GM23338 (cell line): Measurements from ENCODE around the gene EFCAB6. TPM values are rescaled to one million over a fixed set of nuclear protein-coding genes. Genes with fewer than 3 reads are reported as not detected.

Experiments
- ATAC-seq: fragments of 200-7000 bp; cut with Tn5 transposase; 3 replicates; pipeline ENCODE4 v1.9.1; 2020
- DNase-seq: peaks from one replicate; pipeline ENCODE4 v3.0.0-alpha.2; 2015; ENCODE audit warnings: low spot score
- H2AFZ ChIP-seq: fragments of 200-600 bp; sonication (generic); 2 replicates; pipeline ENCODE4 v1.8.0; 2016; ENCODE audit warnings: antibody characterized with exemption, mild to moderate bottlenecking, moderate library complexity
- H3F3A ChIP-seq: fragments of 200-600 bp; sonication (generic); replicated peaks from 2 replicates; pipeline ENCODE4 v1.8.0; 2017; ENCODE audit warnings: antibody characterized with exemption, mixed run types, low read depth
- H3K27ac ChIP-seq: fragments of 200-600 bp; sonication (generic); 2 replicates; pipeline ENCODE4 v1.6.1; 2016; ENCODE audit warnings: low read depth
- H3K27me3 ChIP-seq: fragments of 200-600 bp; sonication (generic); 2 replicates; pipeline ENCODE4 v1.8.0; 2016; ENCODE audit warnings: mild to moderate bottlenecking, mixed run types, moderate library complexity; ENCODE audit not compliant: insufficient read depth
- H3K36me3 ChIP-seq: fragments of 200-600 bp; sonication (generic); 2 replicates; pipeline ENCODE4 v1.8.0; 2016; ENCODE audit warnings: mild to moderate bottlenecking; ENCODE audit not compliant: insufficient read depth
- H3K4me1 ChIP-seq: fragments of 200-600 bp; sonication (generic); 2 replicates; pipeline ENCODE4 v1.8.0; 2016; ENCODE audit warnings: mild to moderate bottlenecking, moderate library complexity; ENCODE audit not compliant: insufficient read depth
- H3K4me2 ChIP-seq: fragments of 200-600 bp; sonication (generic); 2 replicates; pipeline ENCODE4 v1.7.1; 2017; ENCODE audit warnings: mixed run types
- H3K4me3 ChIP-seq: fragments of 200-600 bp; sonication (generic); 2 replicates; pipeline ENCODE4 v1.6.1; 2016; ENCODE audit warnings: mixed run types
- H3K79me2 ChIP-seq: fragments of 200-600 bp; sonication (generic); replicated peaks from 2 replicates; pipeline ENCODE4 v1.8.0; 2017; ENCODE audit warnings: mild to moderate bottlenecking; ENCODE audit not compliant: insufficient read depth
- H3K9me2 ChIP-seq: fragments of 200-600 bp; sonication (generic); 2 replicates; pipeline ENCODE4 v1.8.0; 2017; ENCODE audit not compliant: insufficient read depth
- H4K20me1 ChIP-seq: fragments of 200-600 bp; sonication (generic); replicated peaks from 2 replicates; pipeline ENCODE4 v1.8.0; 2017; ENCODE audit warnings: mild to moderate bottlenecking; ENCODE audit not compliant: insufficient read depth
- H3K27ac Mint-ChIP-seq: 2 replicates; pipeline ENCODE4 v1.8.0; 2020; ENCODE audit warnings: inconsistent platforms, mild to moderate bottlenecking, moderate library complexity, mixed read lengths
- H3K27me3 Mint-ChIP-seq: 3 replicates; pipeline ENCODE4 v1.8.0; 2022; ENCODE audit warnings: low read depth, mild to moderate bottlenecking, moderate library complexity, mixed read lengths, inconsistent platforms; ENCODE audit not compliant: insufficient read depth, poor library complexity
- H3K36me3 Mint-ChIP-seq: 3 replicates; pipeline ENCODE4 v1.8.0; 2021; ENCODE audit warnings: low read depth, mild to moderate bottlenecking, inconsistent platforms, moderate library complexity, mixed read lengths
- H3K4me1 Mint-ChIP-seq: 3 replicates; pipeline ENCODE4 v1.8.0; 2020; ENCODE audit warnings: mild to moderate bottlenecking, inconsistent platforms, mixed read lengths
- H3K4me3 Mint-ChIP-seq: 3 replicates; pipeline ENCODE4 v1.8.0; 2021; ENCODE audit warnings: moderate library complexity, mild to moderate bottlenecking, inconsistent platforms, mixed read lengths
- H3K9me3 Mint-ChIP-seq: 3 replicates; pipeline ENCODE4 v1.8.0; 2020; ENCODE audit warnings: moderate library complexity, mild to moderate bottlenecking, inconsistent platforms, mixed read lengths
- ETS1 ChIP-seq: IDR thresholded peaks from 2 replicates; pipeline ENCODE4 v1.6.1; 2016; ENCODE audit warnings: antibody characterized with exemption
- EZH2 ChIP-seq: fragments of 200-600 bp; sonication (generic); IDR thresholded peaks from one replicate; pipeline ENCODE4 v1.8.0; 2017; ENCODE audit warnings: antibody characterized with exemption, mild to moderate bottlenecking, low read depth; ENCODE audit not compliant: unreplicated experiment
- JUNB ChIP-seq: IDR thresholded peaks from one replicate; pipeline ENCODE4 v1.6.1; 2016; ENCODE audit warnings: antibody characterized with exemption; ENCODE audit not compliant: unreplicated experiment
- NANOG ChIP-seq: IDR thresholded peaks from 2 replicates; pipeline ENCODE4 v1.6.1; 2016; ENCODE audit warnings: antibody characterized with exemption, borderline replicate concordance
- REST ChIP-seq: IDR thresholded peaks from one replicate; pipeline ENCODE4 v1.6.1; 2018; ENCODE audit warnings: antibody characterized with exemption; ENCODE audit not compliant: unreplicated experiment
- STAT1 ChIP-seq: IDR thresholded peaks from one replicate; pipeline ENCODE4 v1.6.1; 2016; ENCODE audit warnings: antibody characterized with exemption; ENCODE audit not compliant: unreplicated experiment
- ZNF114 ChIP-seq: fragments of 250-450 bp; sonication (Bioruptor Pico); IDR thresholded peaks from 2 replicates; pipeline ENCODE4 v1.5.0; 2020; ENCODE audit warnings: mild to moderate bottlenecking, moderate library complexity
- ZNF331 ChIP-seq: fragments of 250-450 bp; sonication (Bioruptor Pico); IDR thresholded peaks from 2 replicates; pipeline ENCODE4 v1.5.0; 2020; ENCODE audit warnings: low read depth, mild to moderate bottlenecking, moderate library complexity
- polyA plus RNA-seq: library from polyadenylated mRNA; unstranded; fragments of >200 nt; fragmentation: Nextera tagmentation; extraction: Ambion mirVana; gene quantifications from 2 replicates; pipeline ENCODE4 v1.2.1, GENCODE V29; 2016
- total RNA-seq: library from RNA; depleted of rRNA; stranded (reverse); fragments of >200 nt; shearing (Covaris generic); gene quantifications from 2 replicates; pipeline ENCODE4 v1.2.3, GENCODE V29; 2014

Gene EFCAB6
- total and polyA plus RNA-seq, 2 experiments from 2014 or later = 1.1 to 1.8 TPM

DNA sequence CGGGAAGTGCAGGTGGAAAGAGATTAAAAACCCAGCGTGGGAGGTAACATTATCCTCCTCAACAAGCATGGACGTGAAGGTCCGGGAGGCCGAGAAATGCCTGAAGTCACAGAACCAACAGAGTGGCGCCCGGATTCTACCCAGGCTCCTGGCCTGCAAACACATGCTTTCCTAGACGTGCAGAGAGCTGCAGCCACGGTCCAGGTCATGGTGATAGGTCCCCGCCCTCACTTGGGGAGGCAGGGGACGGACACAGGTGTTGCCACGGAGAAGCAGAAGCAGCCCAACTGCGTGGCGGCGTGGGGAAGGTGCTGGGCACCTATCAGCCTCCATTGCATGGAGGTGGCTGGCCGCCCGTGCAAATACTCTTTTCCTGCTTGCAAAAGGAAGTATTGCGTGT is 251.5 kb downstream of the EFCAB6 start:
- TF ChIP-seq REST (no peak), ZNF114 (CRISPR knock-in tag) (no peak), STAT1 (no peak), NANOG (no peak), ETS1 (no peak), EZH2 (no peak), JUNB (no peak)
- Histone ChIP-seq H3K27ac (no peak overlapping the region), H3K4me1 (no peaks in the 10 kb centered on the region), H3K4me3 (no peak overlapping the region), H2AFZ (no peak overlapping the region), H3K79me2 (no peaks in the 10 kb centered on the region), H4K20me1 (no peaks in the 10 kb centered on the region), H3K36me3 (no peaks in the 10 kb centered on the region), H3K9me2 (0 out of 2 replicates have a peak, but pooled peaks cover 6% of the 10 kb centered on the region), H3K4me2 (no peak overlapping the region), H3K27me3 (no peaks in the 10 kb centered on the region), H3F3A (no peaks in the 10 kb centered on the region)
- H3K4me1 Mint-ChIP-seq = peaks cover 5% of the 10 kb centered on the region; the same call in 2 of the 3 replicates
- H3K27ac Mint-ChIP-seq = no peak overlapping the region
- ATAC-seq (no peak), DNase-seq (no peak)
- H3K9me3 Mint-ChIP-seq = peaks cover 16% of the 10 kb centered on the region; the same call in 1 of the 3 replicates
- H3K27me3 Mint-ChIP-seq = peaks cover 14% of the 10 kb centered on the region
- H3K36me3 Mint-ChIP-seq = no peaks in the 10 kb centered on the region
- no peak overlapping the region for H3K4me3 Mint-ChIP-seq

GRCh38 chr22:43555561-43556515 is 256.3 kb downstream of the EFCAB6 start:
- Histone ChIP-seq H3F3A (no peaks in the 10 kb centered on the region), H4K20me1 (no peaks in the 10 kb centered on the region), H3K27me3 (no peaks in the 10 kb centered on the region), H3K4me1 (no peaks in the 10 kb centered on the region), H3K4me3 (no peak overlapping the region), H3K27ac (no peak overlapping the region), H3K36me3 (no peaks in the 10 kb centered on the region), H3K79me2 (no peaks in the 10 kb centered on the region), H3K4me2 (no peak overlapping the region), H2AFZ (no peak overlapping the region), H3K9me2 (no peaks in the 10 kb centered on the region)
- DNase-seq (no peak), ATAC-seq (no peak)
- H3K4me1 Mint-ChIP-seq = peaks cover 4% of the 10 kb centered on the region
- peak; percentile 44 for TF ChIP-seq REST
- TF ChIP-seq ZNF331 (CRISPR knock-in tag) = no peak
- H3K27me3 Mint-ChIP-seq = peaks cover 12% of the 10 kb centered on the region
- peaks cover 38% of the 10 kb centered on the region for H3K9me3 Mint-ChIP-seq
- H3K36me3 Mint-ChIP-seq = peaks cover 21% of the 10 kb centered on the region
- H3K27ac Mint-ChIP-seq = no peak overlapping the region
- H3K4me3 Mint-ChIP-seq = no peak overlapping the region
